ENCODE data around the gene SYPL1.

DNA sequence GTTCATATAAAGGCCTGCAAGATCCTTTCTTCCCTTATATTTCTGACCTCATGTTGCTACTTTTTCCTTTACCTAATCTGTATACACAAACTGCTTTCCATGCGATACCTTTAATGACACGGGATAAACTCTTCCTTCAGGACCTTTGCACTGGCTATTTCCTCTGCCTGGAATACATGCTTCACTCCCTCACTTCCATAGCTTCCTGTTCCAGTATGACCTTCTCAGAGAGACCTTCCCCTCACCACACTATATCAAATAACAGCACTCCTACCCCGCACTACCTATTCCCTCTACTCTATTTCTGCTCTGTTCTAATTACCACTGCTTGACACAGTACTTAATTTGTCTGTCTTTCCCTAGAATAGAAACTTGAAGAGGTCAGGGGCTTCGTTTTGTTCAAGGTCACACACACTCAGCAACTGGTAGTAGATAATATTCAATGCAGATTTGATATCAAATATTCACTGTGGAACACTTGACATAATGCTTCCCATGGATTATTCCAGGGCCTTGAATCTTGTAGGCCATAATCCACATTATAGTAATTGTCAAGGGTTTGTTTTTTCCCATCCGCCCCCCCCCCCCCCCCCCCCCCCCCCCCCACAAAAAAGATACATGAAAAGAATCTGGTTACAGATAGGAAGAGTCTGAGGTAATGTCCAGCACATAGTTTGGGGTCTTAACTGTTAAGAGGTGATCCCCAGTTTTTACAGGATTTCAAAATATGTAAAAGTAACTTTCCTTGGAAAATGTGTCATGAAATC, 11.1 kb downstream of the SYPL1 start:
- TF ChIP-seq CTCF (IDR thresholded peaks at IDR 0.05) (no peak), POLR2A (IDR thresholded peaks at IDR 0.05) (no peak), POLR2AphosphoS5 (IDR thresholded peaks at IDR 0.05) (no peak)

Data from upper lobe of left lung (tissue), 4 donors.